ENCODE measurements around the gene KNSTRN. TPM values are rescaled to one million over a fixed set of nuclear protein-coding genes. Genes with fewer than 3 reads are reported as not detected.

The KNSTRN gene
- total and polyA plus RNA-seq, 2 donors (not counting 3 experiments of a cell fraction or from before 2014, with no cell fraction given) = 24.4 to 61.4 TPM

- intact Hi-C loops (cut with micrococcal nuclease) (loop anchor here (1.0 kb wide), 1 partner anchor 12 kb away; the partner anchor contains the start of gene INAFM2), dilution Hi-C loops (cut with MboI; ENCODE audit: extremely low pct_ligation_motif_present, low sequenced_read_pairs) (no loop called here)
- no peaks in the 10 kb centered on the region for H3K27me3 ChIP-seq (ENCODE audit: control insufficient read depth in 2 of 2, insufficient read depth in 2 of 2, low read length in 2 of 2)
- H3K27ac ChIP-seq (ENCODE audit: insufficient read depth, low read depth, low read length) = peak overlapping the region; percentile 80
- no peak for TF ChIP-seq EZH2 (IDR thresholded peaks at IDR 0.05; ENCODE audit: borderline replicate concordance, low read depth, low read length, severe bottlenecking)
- TF ChIP-seq, protein P1, sequence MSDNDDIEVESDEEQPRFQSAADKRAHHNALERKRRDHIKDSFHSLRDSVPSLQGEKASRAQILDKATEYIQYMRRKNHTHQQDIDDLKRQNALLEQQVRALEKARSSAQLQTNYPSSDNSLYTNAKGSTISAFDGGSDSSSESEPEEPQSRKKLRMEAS (IDR thresholded peaks at IDR 0.05; ENCODE audit: insufficient read depth, insufficient read length) = no peak
- TF ChIP-seq POLR2AphosphoS5 (IDR thresholded peaks at IDR 0.05; ENCODE audit: insufficient read depth, low read depth, low read length) = no peak
- no peak for TF ChIP-seq MYC (IDR thresholded peaks at IDR 0.05; ENCODE audit: low read depth, low read length)
- no peak for TF ChIP-seq JUN (IDR thresholded peaks at IDR 0.05; ENCODE audit: borderline replicate concordance, insufficient read depth, insufficient read length, low read depth)
- TF ChIP-seq FOS (IDR thresholded peaks at IDR 0.05; ENCODE audit: borderline replicate concordance, insufficient read depth, low read length) = no peak
- TF ChIP-seq CTCF (IDR thresholded peaks at IDR 0.05; ENCODE audit: extremely low read depth in 1 of 2, insufficient read depth in 1 of 2, low read depth in 1 of 2, low read length in 2 of 2) = no peak
- no peak for TF ChIP-seq GATA2 (IDR thresholded peaks at IDR 0.05; ENCODE audit: insufficient read depth, insufficient read length, low read depth, low read length)
- no peak for TF ChIP-seq POLR2A (IDR thresholded peaks at IDR 0.05; ENCODE audit: low read depth, low read length)
- no TSS peak for BruUV-seq (replicated peaks)
- peaks cover 49% of the 10 kb centered on the region for H3K4me1 ChIP-seq (ENCODE audit: control insufficient read depth, extremely low read depth, insufficient read depth, low read length)
- DNase-seq (ENCODE audit: low read depth, low spot score) (no peak), FAIRE-seq (no peak)
- H3K9me3 ChIP-seq (replicated peaks; ENCODE audit: control insufficient read depth, insufficient read depth, low read length) = no peaks in the 10 kb centered on the region
- H3K9me1 ChIP-seq (replicated peaks; ENCODE audit: control insufficient read depth, extremely low read depth, insufficient read depth, low read length) = no peaks in the 10 kb centered on the region
- no peak overlapping the region for H2AFZ ChIP-seq (ENCODE audit: low read depth, low read length)
- H3K4me2 ChIP-seq (ENCODE audit: insufficient read depth, low read length) = no peak overlapping the region
- ChIA-PET POLR2A (interaction anchor here (2.0 kb wide), 1 partner anchor 13 kb away, joined by 11 read pairs; the partner anchor contains the start of gene INAFM2), CTCF (interaction anchor here (1.0 to 9.1 kb wide), 8 partner anchors 9 to 118 kb away, joined by 3 to 287 read pairs (median 12); partner anchors contain the start of genes DISP2, INAFM2 and PLCB2)
- no peaks in the 10 kb centered on the region for H4K20me1 ChIP-seq (replicated peaks; ENCODE audit: control insufficient read depth, extremely low read depth, insufficient read depth, low read length)
- H3K79me2 ChIP-seq (ENCODE audit: control insufficient read depth, insufficient read depth, low read length) = peaks cover 11% of the 10 kb centered on the region
- H3K9ac ChIP-seq (replicated peaks; ENCODE audit: extremely low read depth, insufficient read depth, low read length) = peak overlapping the region; percentile 31
- H3K4me3 ChIP-seq (replicated peaks in 1 of 3; ENCODE audit: insufficient read depth in 1 of 3, low read depth in 1 of 3, low read length in 3 of 3) = no peak overlapping the region
- peaks cover 0 to 8% of the 10 kb centered on the region in 2 experiments for H3K36me3 ChIP-seq (ENCODE audit: control insufficient read depth in 2 of 2, extremely low read depth in 1 of 2, insufficient read depth in 2 of 2, low read length in 2 of 2)
Measured at GRCh38 chr15:40334941-40335795, 47.4 kb upstream of the KNSTRN start.
